Hepatocyte (in vitro differentiated cells): Measurements from ENCODE around the gene TES. TPM values are rescaled to one million over a fixed set of nuclear protein-coding genes. Genes with fewer than 3 reads are reported as not detected.

Source experiments
- DNase-seq: peaks from one replicate; pipeline ENCODE4 v3.0.0-alpha.2; 2016; ENCODE audit warnings: low spot score
- H2AFZ ChIP-seq: fragments of 200-600 bp; sonication (generic); 2 replicates; pipeline ENCODE4 v1.6.0; 2016; ENCODE audit warnings: antibody characterized with exemption, mild to moderate bottlenecking
- H3K27ac ChIP-seq: fragments of 200-600 bp; sonication (generic); 2 replicates; pipeline ENCODE4 v1.5.1; 2016; ENCODE audit warnings: mild to moderate bottlenecking
- H3K27me3 ChIP-seq: fragments of 200-600 bp; sonication (generic); 2 replicates; pipeline ENCODE4 v1.6.1; 2016
- H3K36me3 ChIP-seq: fragments of 200-600 bp; sonication (generic); replicated peaks from 2 replicates; pipeline ENCODE4 v1.5.1; 2016; ENCODE audit warnings: low read depth; ENCODE audit not compliant: insufficient read depth
- H3K4me1 ChIP-seq: fragments of 200-600 bp; sonication (generic); 2 replicates; pipeline ENCODE4 v1.5.1; 2016; ENCODE audit warnings: mild to moderate bottlenecking, moderate library complexity; ENCODE audit not compliant: insufficient read depth
- H3K4me2 ChIP-seq: fragments of 200-600 bp; sonication (generic); 2 replicates; pipeline ENCODE4 v1.6.0; 2016
- H3K4me3 ChIP-seq: fragments of 200-600 bp; sonication (generic); 2 replicates; pipeline ENCODE4 v1.5.1; 2016; ENCODE audit warnings: mild to moderate bottlenecking
- H3K79me2 ChIP-seq: fragments of 200-600 bp; sonication (generic); 2 replicates; pipeline ENCODE4 v1.6.0; 2017; ENCODE audit warnings: mild to moderate bottlenecking
- H3K9me2 ChIP-seq: fragments of 200-600 bp; sonication (generic); replicated peaks from 2 replicates; pipeline ENCODE4 v1.6.0; 2017; ENCODE audit warnings: mild to moderate bottlenecking; ENCODE audit not compliant: insufficient read depth
- H3K9me3 ChIP-seq: fragments of 200-600 bp; sonication (generic); 2 replicates; pipeline ENCODE4 v1.5.1; 2016; ENCODE audit warnings: low read depth, mild to moderate bottlenecking
- H4K20me1 ChIP-seq: fragments of 200-600 bp; sonication (generic); 2 replicates; pipeline ENCODE4 v1.6.0; 2016; ENCODE audit warnings: mild to moderate bottlenecking; ENCODE audit not compliant: insufficient read depth, poor library complexity, severe bottlenecking
- CTCF ChIP-seq: fragments of 200-600 bp; sonication (generic); IDR thresholded peaks from 2 replicates; pipeline ENCODE4 v1.5.1; 2016; ENCODE audit warnings: antibody characterized with exemption, mild to moderate bottlenecking; ENCODE audit not compliant: poor library complexity
- EZH2 ChIP-seq: fragments of 200-600 bp; sonication (generic); IDR thresholded peaks from 2 replicates; pipeline ENCODE4 v1.6.1; 2016; ENCODE audit warnings: antibody characterized with exemption, mild to moderate bottlenecking, borderline replicate concordance
- EZH2phosphoT487 ChIP-seq: fragments of 200-600 bp; sonication (generic); IDR thresholded peaks from one replicate; pipeline ENCODE4 v1.6.1; 2018; ENCODE audit warnings: antibody characterized with exemption, mild to moderate bottlenecking, low read depth, moderate library complexity; ENCODE audit not compliant: unreplicated experiment, severe bottlenecking
- WGBS: methylation state at CpG from one replicate; pipeline ENCODE4 v1.1.6; 2016; ENCODE audit warnings: low lambda C conversion rate; ENCODE audit errors: missing lambda C conversion rate; 5-methylcytosine and 5-hydroxymethylcytosine counted together
- polyA plus RNA-seq: library from polyadenylated mRNA; unstranded; fragments of >200 nt; fragmentation: Nextera tagmentation; extraction: Ambion mirVana; gene quantifications from 2 replicates; pipeline ENCODE4 v1.2.1, GENCODE V29; 2016
- total RNA-seq: library from RNA; depleted of rRNA; stranded (reverse); fragments of >200 nt; gene quantifications from 2 replicates; pipeline ENCODE4 v1.2.3, GENCODE V29; 2014

TES gene
- total and polyA plus RNA-seq, 2 experiments from 2014 or later: 83.2 to 122 TPM

GRCh38 chr7:116219288-116219687, 8.9 kb downstream of the TES start:
- H3K9me3 ChIP-seq: no peaks in the 10 kb centered on the region
- peaks cover 11% of the 10 kb centered on the region for H3K4me1 ChIP-seq

GRCh38 chr7:116219834-116220233, 9.5 kb downstream of the TES start:
- Histone ChIP-seq H3K79me2 (peaks cover 96% of the 10 kb centered on the region), H3K4me3 (no peak overlapping the region), H2AFZ (no peak overlapping the region), H3K27ac (no peak overlapping the region), H4K20me1 (peaks cover 51% of the 10 kb centered on the region), H3K4me1 (peaks cover 10% of the 10 kb centered on the region), H3K9me3 (no peaks in the 10 kb centered on the region), H3K27me3 (no peaks in the 10 kb centered on the region), H3K9me2 (no peaks in the 10 kb centered on the region), H3K36me3 (no peaks in the 10 kb centered on the region), H3K4me2 (no peak overlapping the region)
- DNase-seq: no peak
- TF ChIP-seq EZH2phosphoT487 (no peak), EZH2 (no peak)
- WGBS: 96% methylated on average over 4 of the region's 4 CpGs

More at GRCh38 chr7:116219288-116219687, 8.9 kb downstream of the TES start:
- Histone ChIP-seq H3K4me3 (no peak overlapping the region), H2AFZ (no peak overlapping the region), H3K27ac (no peak overlapping the region), H3K9me2 (no peaks in the 10 kb centered on the region), H3K27me3 (no peaks in the 10 kb centered on the region), H4K20me1 (peaks cover 47% of the 10 kb centered on the region), H3K4me2 (no peak overlapping the region), H3K79me2 (peaks cover 96% of the 10 kb centered on the region), H3K36me3 (no peaks in the 10 kb centered on the region)
- no peak for TF ChIP-seq EZH2phosphoT487
- no peak for TF ChIP-seq CTCF
- no peak for TF ChIP-seq EZH2
- no peak for DNase-seq

DNA sequence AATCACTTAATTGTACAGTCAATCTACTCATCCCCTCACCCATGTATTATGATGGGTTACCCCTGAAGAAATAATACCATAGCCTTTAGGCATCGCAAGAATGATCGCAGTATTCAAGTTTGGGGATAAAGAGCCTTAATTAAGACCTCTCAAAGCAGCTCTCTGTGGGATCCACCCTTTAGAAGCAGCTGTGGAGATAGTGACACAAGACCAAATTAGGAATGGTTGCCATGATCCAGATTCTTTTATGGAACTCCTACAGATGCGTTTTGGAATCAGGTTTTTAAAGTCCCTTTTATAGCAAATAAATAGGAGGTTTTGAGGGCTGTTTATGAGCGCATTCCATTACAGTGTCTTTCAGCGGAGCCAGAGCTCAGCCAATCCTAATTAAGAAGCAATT, 12.2 kb downstream of the TES start:
- H3K79me2 ChIP-seq: peaks cover 96% of the 10 kb centered on the region

GRCh38 chr7:116223588-116223987, 13.2 kb downstream of the TES start:
- H3K4me3 ChIP-seq: no peak overlapping the region
- no peaks in the 10 kb centered on the region for H3K36me3 ChIP-seq
- H3K9me3 ChIP-seq: no peaks in the 10 kb centered on the region
- H3K4me2 ChIP-seq: no peak overlapping the region
- no peaks in the 10 kb centered on the region for H3K9me2 ChIP-seq
- no peak for DNase-seq
- peaks cover 100% of the 10 kb centered on the region for H3K79me2 ChIP-seq
- peaks cover 51% of the 10 kb centered on the region for H4K20me1 ChIP-seq
- H3K27ac ChIP-seq: no peak overlapping the region
- no peak overlapping the region for H2AFZ ChIP-seq
- H3K27me3 ChIP-seq: no peaks in the 10 kb centered on the region
- H3K4me1 ChIP-seq: peaks cover 3% of the 10 kb centered on the region
- TF ChIP-seq CTCF (no peak), EZH2phosphoT487 (no peak), EZH2 (no peak)
- WGBS: 100% methylated on average over 1 of the region's 1 CpG

More for the DNA sequence above, 12.2 kb downstream of the TES start:
- no peak for TF ChIP-seq CTCF
- no peak for TF ChIP-seq EZH2phosphoT487
- no peak for TF ChIP-seq EZH2
- Histone ChIP-seq H3K4me2 (peak overlapping the region; percentile 54), H3K4me1 (peaks cover 9% of the 10 kb centered on the region), H3K27me3 (no peaks in the 10 kb centered on the region), H3K27ac (no peak overlapping the region), H3K4me3 (no peak overlapping the region), H3K9me2 (no peaks in the 10 kb centered on the region), H3K36me3 (no peaks in the 10 kb centered on the region), H3K9me3 (no peaks in the 10 kb centered on the region), H4K20me1 (peaks cover 55% of the 10 kb centered on the region), H2AFZ (no peak overlapping the region)
- WGBS: 55% methylated on average over 5 of the region's 5 CpGs
- DNase-seq: no peak
